Hair follicle dermal papilla cell (primary cell): Measurements from ENCODE around the gene SOWAHB. TPM values are rescaled to one million over a fixed set of nuclear protein-coding genes. Genes with fewer than 3 reads are reported as not detected.

Experiments
- total RNA-seq: library from RNA; depleted of rRNA; stranded (reverse); fragments of >200 nt; gene quantifications from 2 replicates; pipeline ENCODE4 v1.2.3, GENCODE V29; 2012

SOWAHB gene
- total RNA-seq: 0.16 and 0.36 TPM in 2 replicates

GRCh38 chr4:76897536-76898384 lies at the start of gene SOWAHB:
SOWAHB (minus strand) TSS chr4:76898144; CDS start chr4:76897849, 295 bp downstream.

Other genes starting within 250 kb of the SOWAHB start
- gene SEPTIN11, start 51.6 kb upstream of the SOWAHB start, total RNA-seq: 963 and 976 TPM in 2 replicates
- gene CCNI, start 177.8 kb upstream of the SOWAHB start, total RNA-seq: 157 and 173 TPM in 2 replicates